ENCODE data around the gene CAMTA1.

The CAMTA1 gene

GRCh38 chr1:6928106-6928885 is 143.0 kb downstream of the CAMTA1 start:
- no peak for DNase-seq (ENCODE audit: low spot score)

DNA sequence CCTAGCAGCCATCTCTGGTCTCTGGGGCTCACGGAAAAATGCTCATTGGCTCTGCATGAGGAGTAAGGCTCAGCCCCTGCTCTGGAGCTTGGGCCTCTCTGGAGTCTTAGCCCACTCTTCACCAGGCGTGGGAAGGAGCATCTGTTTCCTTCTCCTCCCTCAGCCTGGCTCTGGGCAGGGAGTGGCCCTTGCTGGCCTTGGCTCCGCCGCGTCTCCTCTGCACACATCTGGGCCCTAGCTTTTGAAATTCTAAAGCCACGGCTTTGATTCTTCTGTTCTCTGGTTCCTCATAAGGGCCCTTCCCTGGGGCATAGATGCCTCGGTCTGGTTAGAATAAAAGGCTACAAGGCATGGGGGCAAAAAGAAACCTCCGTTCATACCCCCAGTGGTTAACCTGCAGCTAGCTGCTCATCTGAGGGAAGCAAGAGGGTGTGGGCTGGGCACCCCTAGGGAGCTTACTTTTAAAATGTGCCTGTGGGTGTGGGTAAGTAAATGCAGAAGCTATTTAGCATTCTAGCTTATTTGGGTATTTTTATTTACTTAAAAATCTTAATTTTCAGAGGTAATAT is 145.6 kb downstream of the CAMTA1 start:
- no peak for DNase-seq (ENCODE audit: low spot score)

DNA sequence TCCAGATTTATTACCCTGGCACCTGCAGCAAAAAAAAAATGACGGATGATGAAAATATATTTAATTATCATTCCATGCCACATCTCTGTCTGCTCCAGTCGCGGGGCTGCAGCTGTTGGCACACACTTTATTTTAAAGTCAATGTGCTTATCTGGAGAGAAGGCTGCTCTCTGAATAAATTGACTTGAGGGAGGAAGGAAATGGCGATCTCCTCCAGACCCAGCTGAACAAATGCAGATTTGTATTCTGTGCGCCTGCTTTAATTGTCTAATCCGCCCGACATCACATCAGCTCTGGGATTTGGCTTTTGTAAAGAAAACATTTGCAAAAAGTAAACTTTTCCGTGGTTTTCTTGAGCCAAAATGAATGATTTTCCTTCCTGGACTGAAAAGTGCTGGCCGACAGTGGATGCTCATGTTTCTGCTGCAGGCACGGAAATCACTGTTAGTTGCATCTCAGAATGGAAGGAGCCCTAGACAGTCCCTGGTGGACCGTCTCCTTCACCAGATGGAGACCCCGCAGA is 150.2 kb downstream of the CAMTA1 start:
- DNase-seq (ENCODE audit: low spot score) = no peak

DNA sequence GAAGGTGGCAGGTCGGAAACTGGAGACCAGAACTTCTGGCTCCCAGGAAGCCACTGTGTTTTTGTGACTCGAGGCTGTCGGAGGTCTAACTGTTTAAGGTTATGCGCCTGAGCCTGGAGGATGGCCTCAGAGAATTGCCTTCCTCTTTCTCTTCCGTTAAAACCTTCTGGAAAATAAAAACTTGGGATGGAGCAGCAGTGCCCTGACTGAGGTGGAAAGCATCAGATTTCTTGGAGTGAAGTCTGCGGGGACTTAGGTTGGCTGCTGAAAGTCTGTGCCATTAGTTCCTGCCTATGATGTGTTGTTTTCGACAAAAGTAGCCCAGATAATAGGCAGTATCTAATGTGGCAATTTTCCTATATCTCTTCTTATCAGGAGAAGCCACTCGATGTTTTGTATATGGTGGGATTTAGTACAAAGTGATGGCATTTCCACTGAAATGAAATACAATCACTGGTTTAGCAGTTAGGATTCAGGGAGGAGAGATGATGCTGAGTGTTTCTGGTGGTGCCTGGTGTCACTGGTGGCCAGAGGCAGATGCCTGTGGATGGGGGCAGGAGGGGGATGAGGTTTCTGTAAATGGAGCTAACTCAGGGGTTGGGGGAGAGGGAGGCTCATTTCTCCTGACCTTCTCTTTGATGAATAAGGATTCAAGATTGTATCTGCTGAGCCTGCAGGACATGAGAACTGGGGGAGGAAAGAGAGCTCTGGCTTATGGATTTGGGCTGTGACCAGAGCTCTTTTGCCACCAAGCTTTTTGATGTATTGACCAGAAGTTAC is 150.8 kb downstream of the CAMTA1 start:
- no peak for DNase-seq (ENCODE audit: low spot score)

DNA sequence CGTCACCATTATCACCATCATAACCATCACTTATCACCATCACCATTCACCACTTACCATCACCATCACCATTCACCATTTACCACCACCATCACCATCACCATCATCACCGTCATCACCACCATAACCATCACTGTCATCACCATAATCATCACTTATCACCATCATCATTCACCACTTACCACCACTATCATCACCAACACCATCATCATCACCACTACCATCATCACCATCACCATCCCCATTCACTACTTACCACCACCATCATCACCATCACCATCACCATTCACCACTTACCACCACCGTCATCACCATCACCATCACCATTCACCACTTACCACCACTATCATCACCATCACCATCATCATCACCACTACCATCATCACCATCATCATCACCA is 151.8 kb downstream of the CAMTA1 start:
- no peak for DNase-seq (ENCODE audit: low spot score)

GRCh38 chr1:6939363-6939762 is 154.1 kb downstream of the CAMTA1 start:
- DNase-seq (ENCODE audit: low spot score) = no peak

- no peak for DNase-seq (ENCODE audit: low spot score)
Measured at GRCh38 chr1:6941786-6942185, 156.5 kb downstream of the CAMTA1 start.

DNA sequence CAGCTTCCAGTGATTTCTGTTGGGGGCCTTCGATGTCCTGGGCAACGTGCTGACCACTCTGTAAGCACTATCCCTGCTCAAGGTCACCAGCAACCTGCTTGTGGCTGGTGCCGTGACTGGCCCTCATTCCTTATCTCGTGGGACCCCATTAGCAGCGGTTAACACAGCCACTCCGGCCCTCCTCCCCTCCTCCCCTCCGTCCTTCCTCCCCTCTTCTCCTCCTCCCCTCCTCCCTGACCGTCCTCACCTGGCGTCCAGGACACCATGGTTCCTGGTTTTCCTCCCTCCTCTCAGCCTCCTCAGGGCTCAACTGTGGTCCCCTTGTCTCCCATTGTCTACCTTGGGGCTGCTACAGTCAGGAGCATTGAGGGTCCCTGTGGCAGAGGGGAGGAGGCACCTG is 157.7 kb downstream of the CAMTA1 start:
- no peak for DNase-seq (ENCODE audit: low spot score)

DNA sequence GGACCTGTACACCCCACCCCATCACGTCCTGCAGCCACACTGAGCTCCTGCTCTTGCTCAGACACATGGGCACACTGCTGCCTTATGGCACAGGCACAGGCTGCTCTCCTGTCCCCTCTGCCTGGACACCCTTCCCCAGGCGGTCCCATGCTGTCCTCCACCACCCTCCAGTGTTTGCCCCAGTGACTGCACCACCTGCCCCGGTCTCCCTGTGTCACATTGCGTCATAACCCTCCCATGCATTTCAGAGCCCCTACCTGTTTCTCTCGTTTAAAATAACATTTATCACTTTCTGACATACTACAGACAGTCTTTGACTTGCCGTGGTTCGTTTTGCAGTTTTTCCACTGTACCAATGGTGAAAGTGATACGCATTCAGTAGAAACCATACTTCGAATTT is 159.2 kb downstream of the CAMTA1 start:
- DNase-seq (ENCODE audit: low spot score) = no peak

- no peak for DNase-seq (ENCODE audit: low spot score)
Measured at GRCh38 chr1:6947952-6948351, 162.7 kb downstream of the CAMTA1 start.

DNA sequence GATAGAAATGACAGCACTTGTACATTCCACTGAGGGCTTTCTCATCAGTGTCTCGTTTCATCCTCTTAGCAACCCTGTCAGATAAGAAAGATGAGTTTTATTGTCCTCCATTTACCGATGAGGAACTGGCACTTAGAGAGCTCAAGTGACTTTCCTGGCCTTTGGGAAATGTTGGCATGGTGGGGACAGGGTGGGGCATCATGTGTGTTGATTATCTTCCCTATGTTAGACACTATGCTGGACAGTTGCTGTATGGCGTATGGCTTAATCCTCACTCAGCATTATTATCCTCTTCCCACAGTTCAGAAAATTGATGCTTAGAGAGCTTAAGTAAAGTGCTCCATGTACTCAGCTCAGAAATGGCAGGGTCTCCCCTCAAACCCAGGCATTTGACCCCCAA is 163.2 kb downstream of the CAMTA1 start:
- no peak for DNase-seq (ENCODE audit: low spot score)

- DNase-seq (ENCODE audit: low spot score) = no peak
Measured at GRCh38 chr1:6948861-6949260, 163.6 kb downstream of the CAMTA1 start.

DNA sequence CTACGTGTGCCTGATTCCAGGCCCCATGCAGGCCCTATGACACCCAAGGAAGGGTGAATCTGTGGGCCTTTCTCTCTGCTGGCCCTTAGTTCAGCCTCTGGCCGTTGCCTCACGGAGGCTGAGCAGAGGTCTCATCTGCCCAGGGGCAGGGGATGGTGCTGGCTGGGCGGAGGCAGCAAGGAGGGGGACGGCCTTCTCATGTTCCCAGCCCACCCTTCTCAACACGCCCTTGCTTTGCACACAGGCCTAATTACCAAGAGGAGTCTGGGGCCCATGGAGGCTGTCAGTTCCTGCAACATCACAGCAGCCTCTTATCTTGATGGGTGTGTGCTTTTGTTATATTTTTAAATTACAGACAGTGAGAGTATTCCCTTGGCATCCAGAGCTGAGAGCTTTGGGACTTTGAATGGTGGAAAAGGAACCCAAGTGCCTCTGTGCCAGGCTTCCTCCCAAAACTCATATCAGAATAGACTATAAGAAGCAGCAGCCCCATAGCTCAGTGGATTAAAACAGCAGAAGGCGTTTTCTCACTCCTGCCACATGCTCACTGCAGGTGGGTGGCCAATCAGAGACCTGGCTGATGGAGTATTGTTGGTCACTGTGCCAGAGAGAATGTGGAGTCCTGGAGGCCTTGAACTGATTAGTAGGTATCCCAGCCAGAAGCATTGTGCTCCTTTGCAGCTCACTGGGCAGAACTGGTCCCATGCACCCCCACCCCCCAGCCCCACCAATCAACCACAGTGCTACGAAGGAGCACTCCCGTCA is 164.9 kb downstream of the CAMTA1 start:
- no peak for DNase-seq (ENCODE audit: low spot score)

- no peak for DNase-seq (ENCODE audit: low spot score)
Measured at GRCh38 chr1:6951536-6951935, 166.3 kb downstream of the CAMTA1 start.

- DNase-seq (ENCODE audit: low spot score) = no peak
Measured at GRCh38 chr1:6953216-6953615, 168.0 kb downstream of the CAMTA1 start.

GRCh38 chr1:6953907-6954364 is 168.7 kb downstream of the CAMTA1 start:
- DNase-seq (ENCODE audit: low spot score) = no peak

- DNase-seq (ENCODE audit: low spot score) = no peak
Measured at GRCh38 chr1:6954591-6954990, 169.3 kb downstream of the CAMTA1 start.

- DNase-seq (ENCODE audit: low spot score) = no peak
Measured at GRCh38 chr1:6955357-6956094, 170.3 kb downstream of the CAMTA1 start.

DNA sequence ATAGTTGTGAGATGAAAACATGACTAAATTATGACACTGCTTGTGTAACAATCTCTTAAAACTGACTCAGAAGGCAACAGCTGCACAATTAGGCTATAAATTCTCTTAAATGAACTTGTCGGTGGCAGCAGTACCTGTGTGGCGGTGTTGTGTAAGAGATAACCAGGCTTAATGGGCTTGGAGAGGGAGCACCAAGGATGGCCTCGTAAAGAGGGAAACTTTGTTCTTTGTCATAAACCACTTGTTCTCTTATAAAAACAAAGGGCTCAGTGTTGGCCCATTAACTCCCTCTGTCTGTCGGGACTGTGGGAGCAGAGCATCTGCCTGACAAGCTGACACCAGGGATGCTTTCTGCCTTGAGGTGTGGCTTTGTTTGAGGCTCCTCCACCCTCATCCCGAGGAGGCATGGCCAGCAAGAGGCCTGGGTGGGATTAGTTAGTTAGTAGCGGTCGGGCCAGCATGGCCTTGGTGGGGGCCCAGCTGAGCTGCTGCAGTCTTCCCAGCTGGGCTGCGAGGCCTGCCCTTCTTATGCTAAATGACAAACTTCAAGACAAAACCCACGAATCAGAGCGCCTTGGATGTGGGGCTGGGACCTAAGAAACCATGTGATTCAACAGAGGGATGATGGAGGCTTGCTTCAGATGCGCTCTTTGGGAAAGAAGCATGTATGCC is 171.4 kb downstream of the CAMTA1 start:
- DNase-seq (ENCODE audit: low spot score) = no peak

GRCh38 chr1:6957341-6957740 is 172.1 kb downstream of the CAMTA1 start:
- no peak for DNase-seq (ENCODE audit: low spot score)

Measured in left forelimb (tissue), 1 donor.